ENCODE data around the gene PUM2.

The PUM2 gene

DNA sequence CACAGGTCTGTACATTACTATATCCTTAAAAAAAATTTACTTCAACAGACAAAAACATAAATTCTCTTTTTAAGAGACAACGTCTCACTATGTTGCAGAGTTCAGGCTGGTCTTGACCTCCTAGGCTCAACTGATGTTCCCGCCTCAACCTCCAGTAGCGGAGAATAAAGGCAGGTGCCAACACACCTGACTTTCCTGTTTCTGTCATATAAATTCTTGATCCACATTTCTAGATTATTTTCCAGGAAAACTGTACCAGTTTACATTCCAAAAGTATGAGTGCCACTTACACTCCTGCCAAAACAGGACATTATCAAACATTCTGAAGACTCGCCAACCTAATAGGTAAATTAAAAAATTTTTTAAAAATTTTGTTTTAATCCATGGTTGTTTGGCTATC is 48.6 kb downstream of the PUM2 start:
- H3K9ac ChIP-seq (ENCODE audit: low read length), result no peak overlapping the region
- H3F3A ChIP-seq (ENCODE audit: insufficient read depth), result peaks cover 12% of the 10 kb centered on the region; the same call in 1 of the 2 replicates
- H3K36me3 ChIP-seq (ENCODE audit: low read length), result peaks cover 55% of the 10 kb centered on the region
- H3K4me3 ChIP-seq (ENCODE audit: insufficient read depth, low read length, poor library complexity, severe bottlenecking), result no peak overlapping the region
- no peak overlapping the region for H3K4me2 ChIP-seq (ENCODE audit: low read depth, low read length, poor library complexity, severe bottlenecking)
- H3K9me3 ChIP-seq (ENCODE audit: insufficient read depth, low read length), result no peaks in the 10 kb centered on the region
- H3K27ac ChIP-seq (ENCODE audit: low read depth, low read length), result no peak overlapping the region
- TF ChIP-seq EZH2phosphoT487 (conservative IDR thresholded peaks at IDR 0.05; ENCODE audit: low read length), result no peak
- no peak for TF ChIP-seq CTCF (IDR thresholded peaks at IDR 0.05; ENCODE audit: insufficient read depth, low read length, poor library complexity, severe bottlenecking)
- peaks cover 37% of the 10 kb centered on the region for H4K20me1 ChIP-seq (ENCODE audit: low read depth, low read length)
- H2AFZ ChIP-seq (ENCODE audit: low read depth, low read length, severe bottlenecking), result no peak overlapping the region
- no peaks in the 10 kb centered on the region for H3K27me3 ChIP-seq (ENCODE audit: low read length)
- H3K9me2 ChIP-seq (replicated peaks; ENCODE audit: insufficient read depth, low read length), result no peaks in the 10 kb centered on the region
- peaks cover 83% of the 10 kb centered on the region for H3K79me2 ChIP-seq (ENCODE audit: insufficient read depth, low read length)

DNA sequence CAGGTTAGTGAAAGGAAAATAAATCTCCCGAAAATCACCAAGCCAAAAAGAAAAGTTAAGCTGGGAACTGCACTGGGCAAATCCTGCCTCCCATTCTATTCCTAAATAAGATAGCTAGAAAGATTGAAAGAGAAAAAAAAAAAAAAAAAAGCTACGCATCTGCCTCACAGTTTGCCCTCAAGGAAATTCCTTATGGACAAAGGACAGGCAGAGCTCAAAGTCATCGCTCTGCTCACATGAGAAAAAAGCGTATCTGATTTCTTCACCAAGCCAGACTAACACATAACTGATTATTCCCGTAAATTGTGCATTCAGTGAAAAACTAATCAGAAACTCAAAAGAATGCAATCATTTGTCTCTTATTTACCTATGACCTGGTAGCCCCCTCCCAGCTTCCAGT is 50.0 kb downstream of the PUM2 start:
- H4K20me1 ChIP-seq (ENCODE audit: low read depth, low read length), result peaks cover 37% of the 10 kb centered on the region
- peaks cover 78% of the 10 kb centered on the region for H3K79me2 ChIP-seq (ENCODE audit: insufficient read depth, low read length)
- peaks cover 55% of the 10 kb centered on the region for H3K36me3 ChIP-seq (ENCODE audit: low read length)
- H3K4me2 ChIP-seq (ENCODE audit: low read depth, low read length, poor library complexity, severe bottlenecking), result no peak overlapping the region
- no peaks in the 10 kb centered on the region for H3K9me3 ChIP-seq (ENCODE audit: insufficient read depth, low read length)
- H3K27ac ChIP-seq (ENCODE audit: low read depth, low read length), result no peak overlapping the region
- TF ChIP-seq EZH2phosphoT487 (conservative IDR thresholded peaks at IDR 0.05; ENCODE audit: low read length), result no peak
- no peak for TF ChIP-seq CTCF (IDR thresholded peaks at IDR 0.05; ENCODE audit: insufficient read depth, low read length, poor library complexity, severe bottlenecking)
- H2AFZ ChIP-seq (ENCODE audit: low read depth, low read length, severe bottlenecking), result no peak overlapping the region
- peaks cover 12% of the 10 kb centered on the region; the same call in 1 of the 2 replicates for H3F3A ChIP-seq (ENCODE audit: insufficient read depth)
- H3K27me3 ChIP-seq (ENCODE audit: low read length), result no peaks in the 10 kb centered on the region
- H3K9me2 ChIP-seq (replicated peaks; ENCODE audit: insufficient read depth, low read length), result no peaks in the 10 kb centered on the region
- H3K4me3 ChIP-seq (ENCODE audit: insufficient read depth, low read length, poor library complexity, severe bottlenecking), result no peak overlapping the region
- no peak overlapping the region for H3K9ac ChIP-seq (ENCODE audit: low read length)

- Histone ChIP-seq H3K27me3 (ENCODE audit: low read length) (no peaks in the 10 kb centered on the region), H3K9me2 (replicated peaks; ENCODE audit: insufficient read depth, low read length) (no peaks in the 10 kb centered on the region), H4K20me1 (ENCODE audit: low read depth, low read length) (peaks cover 23% of the 10 kb centered on the region), H2AFZ (ENCODE audit: low read depth, low read length, severe bottlenecking) (no peak overlapping the region), H3K79me2 (ENCODE audit: insufficient read depth, low read length) (peaks cover 71% of the 10 kb centered on the region), H3K27ac (ENCODE audit: low read depth, low read length) (no peak overlapping the region), H3K9me3 (ENCODE audit: insufficient read depth, low read length) (no peaks in the 10 kb centered on the region), H3K4me2 (ENCODE audit: low read depth, low read length, poor library complexity, severe bottlenecking) (no peak overlapping the region), H3K36me3 (ENCODE audit: low read length) (peaks cover 53% of the 10 kb centered on the region), H3K9ac (ENCODE audit: low read length) (no peak overlapping the region), H3K4me3 (ENCODE audit: insufficient read depth, low read length, poor library complexity, severe bottlenecking) (no peak overlapping the region), H3F3A (ENCODE audit: insufficient read depth) (peaks cover 13% of the 10 kb centered on the region; the same call in 1 of the 2 replicates)
- TF ChIP-seq CTCF (IDR thresholded peaks at IDR 0.05; ENCODE audit: insufficient read depth, low read length, poor library complexity, severe bottlenecking) (no peak), EZH2phosphoT487 (conservative IDR thresholded peaks at IDR 0.05; ENCODE audit: low read length) (no peak)
Measured at GRCh38 chr2:20299113-20299512, 51.5 kb downstream of the PUM2 start.
